Endothelial cell of umbilical vein (primary cell): ENCODE results near the gene CCDC150. TPM values are rescaled to one million over a fixed set of nuclear protein-coding genes. Genes with fewer than 3 reads are reported as not detected.

Experiments used
- BruUV-seq: library from RNA; stranded (reverse); fragments of 400-500 nt; replicated peaks from 2 replicates; lab custom pipeline; 2021; lab: Mats Ljungman, UMichigan
- CTCF ChIA-PET: fragments of 300-600, 350-600 bp; sonication (Branson Sonifier 250); formaldehyde crosslinking; loops from one replicate; lab custom pipeline; 2021; ENCODE audit warnings: antibody characterized with exemption, inconsistent platforms; lab: Charles Lee
- POLR2A ChIA-PET: fragments of 300-600, 350-600 bp; sonication (Branson Sonifier 250); formaldehyde crosslinking; loops from one replicate; lab custom pipeline; 2021; ENCODE audit warnings: antibody characterized with exemption, inconsistent platforms; lab: Charles Lee
- DNase-seq: peaks from one replicate; pipeline ENCODE4 v3.0.0-alpha.2; 2011; ENCODE audit warnings: low read depth, low spot score
- FAIRE-seq: peaks from 2 replicates; lab custom pipeline; 2011; peaks lifted over from hg19 to GRCh38; lab: Jason Lieb, UNC
- H2AFZ ChIP-seq: 2 replicates; pipeline ENCODE4 v1.6.0; 2012; ENCODE audit warnings: low read depth, low read length, control low read depth, inconsistent platforms
- H3K27ac ChIP-seq: 2 replicates; pipeline ENCODE4 v1.5.1; 2011; ENCODE audit warnings: low read depth, mild to moderate bottlenecking, control low read depth, low read length, moderate library complexity; ENCODE audit not compliant: insufficient read depth
- H3K27me3 ChIP-seq, 2 experiments: 2 replicates each; pipeline versions ENCODE4 v1.6.0 to v1.6.1; 2011; ENCODE audit warnings: low read length in 2 of 2, mixed read lengths in 1 of 2; ENCODE audit not compliant: control insufficient read depth in 2 of 2, insufficient read depth in 2 of 2
- H3K36me3 ChIP-seq, 2 experiments: 2 replicates in 1 of 2; 3 replicates in 1 of 2; pipeline ENCODE4 v1.5.1; 2011; ENCODE audit warnings: low read length in 2 of 2, mild to moderate bottlenecking in 1 of 2, moderate library complexity in 1 of 2; ENCODE audit not compliant: control insufficient read depth in 2 of 2, insufficient read depth in 2 of 2; ENCODE audit errors: extremely low read depth in 1 of 2
- H3K4me1 ChIP-seq: 3 replicates; pipeline ENCODE4 v1.5.1; 2011; ENCODE audit warnings: mild to moderate bottlenecking, low read length; ENCODE audit not compliant: control insufficient read depth, insufficient read depth; ENCODE audit errors: extremely low read depth
- H3K4me2 ChIP-seq: 2 replicates; pipeline ENCODE4 v1.6.1; 2011; ENCODE audit warnings: low read length, control low read depth, mixed read lengths; ENCODE audit not compliant: insufficient read depth
- H3K4me3 ChIP-seq, 3 experiments: fragments of 200-600 bp in 1 of 3; sonication (generic), shearing (Covaris generic) in 1 of 3; replicated peaks in 1 of 3; 2 replicates each; pipeline ENCODE4 v1.5.1; 2011 to 2016; ENCODE audit warnings: control low read depth in 3 of 3, low read length in 3 of 3, mild to moderate bottlenecking in 2 of 3, inconsistent platforms in 1 of 3, low read depth in 1 of 3, moderate library complexity in 1 of 3; ENCODE audit not compliant: insufficient read depth in 1 of 3
- H3K79me2 ChIP-seq: 2 replicates; pipeline ENCODE4 v1.6.0; 2012; ENCODE audit warnings: low read length, inconsistent platforms; ENCODE audit not compliant: control insufficient read depth, insufficient read depth
- H3K9ac ChIP-seq: replicated peaks from 2 replicates; pipeline ENCODE3; 2011; ENCODE audit warnings: low read length, control low read depth; ENCODE audit not compliant: insufficient read depth; ENCODE audit errors: extremely low read depth
- H3K9me1 ChIP-seq: replicated peaks from 3 replicates; pipeline ENCODE4 v1.6.0; 2011; ENCODE audit warnings: mild to moderate bottlenecking, low read length; ENCODE audit not compliant: control insufficient read depth, insufficient read depth; ENCODE audit errors: extremely low read depth
- H3K9me3 ChIP-seq: replicated peaks from 2 replicates; pipeline ENCODE4 v1.5.1; 2012; ENCODE audit warnings: low read length, inconsistent platforms; ENCODE audit not compliant: control insufficient read depth, insufficient read depth
- H4K20me1 ChIP-seq: replicated peaks from 2 replicates; pipeline ENCODE3; 2011; ENCODE audit warnings: mild to moderate bottlenecking, low read length; ENCODE audit not compliant: control insufficient read depth, insufficient read depth; ENCODE audit errors: extremely low read depth
- EZH2 ChIP-seq: IDR thresholded peaks from 2 replicates; pipeline ENCODE4 v1.6.1; 2012; ENCODE audit warnings: borderline replicate concordance, low read depth, mild to moderate bottlenecking, moderate library complexity, low read length, inconsistent platforms; ENCODE audit not compliant: severe bottlenecking
- FOS ChIP-seq: IDR thresholded peaks from 2 replicates; pipeline ENCODE4 v1.6.1; 2011; ENCODE audit warnings: mild to moderate bottlenecking, low read length, moderate library complexity, borderline replicate concordance; ENCODE audit not compliant: insufficient read depth
- GATA2 ChIP-seq: IDR thresholded peaks from 2 replicates; pipeline ENCODE4 v1.7.0; 2011; ENCODE audit warnings: low read depth, mild to moderate bottlenecking, moderate library complexity, mixed read lengths, low read length; ENCODE audit not compliant: insufficient read length, insufficient read depth
- JUN ChIP-seq: IDR thresholded peaks from 2 replicates; pipeline ENCODE4 v1.6.1; 2011; ENCODE audit warnings: borderline replicate concordance, low read depth; ENCODE audit not compliant: insufficient read length, insufficient read depth
- MYC ChIP-seq: IDR thresholded peaks from one replicate; pipeline ENCODE4 v1.6.1; 2011; ENCODE audit warnings: mild to moderate bottlenecking, low read depth, low read length
- POLR2A ChIP-seq: IDR thresholded peaks from 2 replicates; pipeline ENCODE4 v1.6.1; 2012; ENCODE audit warnings: low read depth, mild to moderate bottlenecking, control low read depth, low read length
- POLR2AphosphoS5 ChIP-seq: IDR thresholded peaks from 2 replicates; pipeline ENCODE4 v1.6.1; 2012; ENCODE audit warnings: low read depth, mild to moderate bottlenecking, control low read depth, low read length, moderate library complexity; ENCODE audit not compliant: insufficient read depth
- dilution Hi-C: fragments of 300-500 bp; cut with MboI; formaldehyde crosslinking; loops from one replicate; pipeline ENCODE4 v1.15.0; 2019; ENCODE audit warnings: low sequenced_read_pairs; ENCODE audit not compliant: extremely low pct_ligation_motif_present
- intact Hi-C: fragments of 100-400 bp; cut with micrococcal nuclease; formaldehyde crosslinking; loops from one replicate; pipeline ENCODE4 v1.10.0; 2022
- polyA plus RNA-seq, 4 experiments: library from polyadenylated mRNA; depleted of rRNA in 3 of 4; stranded (reverse) in 3 of 4; unstranded in 1 of 4; fragments of >200 nt; gene quantifications; 2 replicates each; pipeline versions ENCODE4 v1.2.1 to v1.2.3, GENCODE V29; 2011 to 2012; ENCODE audit warnings: missing spikeins in 1 of 4
- total RNA-seq: library from RNA; stranded (reverse); gene quantifications from 2 replicates; pipeline ENCODE4 v1.2.3, GENCODE V29; 2021
- TF ChIP-seq, protein P1 (sequence below): IDR thresholded peaks from 2 replicates; pipeline ENCODE4 v1.6.1; 2011; ENCODE audit not compliant: insufficient read depth, insufficient read length
- TF ChIP-seq, protein P2 (sequence below), 2 donors: IDR thresholded peaks; 1 replicate in 1 of 2; 2 replicates in 1 of 2; pipeline ENCODE4 v1.5.1; 2011; ENCODE audit warnings: low read length in 2 of 2, mild to moderate bottlenecking in 2 of 2, moderate library complexity in 2 of 2, control low read depth in 1 of 2, inconsistent platforms in 1 of 2, low read depth in 1 of 2; ENCODE audit not compliant: insufficient read depth in 1 of 2; ENCODE audit errors: extremely low read depth in 1 of 2

The CCDC150 gene
- total and polyA plus RNA-seq, 2 donors (not counting 3 experiments of a cell fraction or from before 2014, with no cell fraction given), result 1.7 to 19.9 TPM

GRCh38 chr2:196679368-196679767 lies 39.9 kb downstream of the CCDC150 start:
- Histone ChIP-seq H3K9me1 (peaks cover 3% of the 10 kb centered on the region), H4K20me1 (no peaks in the 10 kb centered on the region), H3K27ac (no peak overlapping the region), H3K9me3 (no peaks in the 10 kb centered on the region), H3K79me2 (no peaks in the 10 kb centered on the region), H3K4me2 (no peak overlapping the region), H3K27me3 (no peaks in the 10 kb centered on the region), H3K4me3 (no peak overlapping the region), H3K36me3 (peaks cover 0 to 3% of the 10 kb centered on the region in 2 experiments), H3K9ac (no peak overlapping the region), H2AFZ (no peak overlapping the region), H3K4me1 (no peaks in the 10 kb centered on the region)
- BruUV-seq, result no TSS peak
- no peak for FAIRE-seq
- TF ChIP-seq POLR2A (no peak), MYC (no peak), JUN (no peak), POLR2AphosphoS5 (no peak), EZH2 (no peak), FOS (no peak), GATA2 (no peak)
- TF ChIP-seq, protein P1, sequence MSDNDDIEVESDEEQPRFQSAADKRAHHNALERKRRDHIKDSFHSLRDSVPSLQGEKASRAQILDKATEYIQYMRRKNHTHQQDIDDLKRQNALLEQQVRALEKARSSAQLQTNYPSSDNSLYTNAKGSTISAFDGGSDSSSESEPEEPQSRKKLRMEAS, result no peak
- TF ChIP-seq, protein P2, sequence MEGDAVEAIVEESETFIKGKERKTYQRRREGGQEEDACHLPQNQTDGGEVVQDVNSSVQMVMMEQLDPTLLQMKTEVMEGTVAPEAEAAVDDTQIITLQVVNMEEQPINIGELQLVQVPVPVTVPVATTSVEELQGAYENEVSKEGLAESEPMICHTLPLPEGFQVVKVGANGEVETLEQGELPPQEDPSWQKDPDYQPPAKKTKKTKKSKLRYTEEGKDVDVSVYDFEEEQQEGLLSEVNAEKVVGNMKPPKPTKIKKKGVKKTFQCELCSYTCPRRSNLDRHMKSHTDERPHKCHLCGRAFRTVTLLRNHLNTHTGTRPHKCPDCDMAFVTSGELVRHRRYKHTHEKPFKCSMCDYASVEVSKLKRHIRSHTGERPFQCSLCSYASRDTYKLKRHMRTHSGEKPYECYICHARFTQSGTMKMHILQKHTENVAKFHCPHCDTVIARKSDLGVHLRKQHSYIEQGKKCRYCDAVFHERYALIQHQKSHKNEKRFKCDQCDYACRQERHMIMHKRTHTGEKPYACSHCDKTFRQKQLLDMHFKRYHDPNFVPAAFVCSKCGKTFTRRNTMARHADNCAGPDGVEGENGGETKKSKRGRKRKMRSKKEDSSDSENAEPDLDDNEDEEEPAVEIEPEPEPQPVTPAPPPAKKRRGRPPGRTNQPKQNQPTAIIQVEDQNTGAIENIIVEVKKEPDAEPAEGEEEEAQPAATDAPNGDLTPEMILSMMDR (IDR thresholded peaks at IDR 0.05; ENCODE audit: extremely low read depth in 1 of 2, insufficient read depth in 1 of 2, low read depth in 1 of 2, low read length in 2 of 2), result no peak
- CTCF ChIA-PET, result no interaction called here
- DNase-seq, result no peak
- intact Hi-C loops, result no loop called here
- dilution Hi-C loops, result no loop called here
- POLR2A ChIA-PET, result no interaction called here
